PC-3 (cell line): ENCODE data around the gene EIF2B5. TPM values are rescaled to one million over a fixed set of nuclear protein-coding genes. Genes with fewer than 3 reads are reported as not detected.

Source experiments
- ATAC-seq: fragments of 200-7000 bp; cut with Tn5 transposase; 2 replicates; pipeline ENCODE4 v1.9.1; 2020; ENCODE audit warnings: mild to moderate bottlenecking, moderate library complexity
- BruUV-seq: library from RNA; stranded (reverse); fragments of 400-500 nt; replicated peaks from 2 replicates; lab custom pipeline; 2021; lab: Mats Ljungman, UMichigan
- CTCF ChIA-PET: fragments of 300-600 bp; sonication (Branson Sonifier 250); formaldehyde crosslinking; loops from one replicate; lab custom pipeline; 2022; ENCODE audit warnings: antibody characterized with exemption; lab: Charles Lee
- POLR2A ChIA-PET: fragments of 300-600 bp; sonication (Branson Sonifier 250); formaldehyde crosslinking; loops from one replicate; lab custom pipeline; 2022; ENCODE audit warnings: antibody characterized with exemption; ENCODE audit not compliant: unreplicated experiment; lab: Charles Lee
- DNase-seq: peaks from one replicate; pipeline ENCODE4 v3.0.0-alpha.2; 2015
- H2AFZ ChIP-seq: fragments of 300-600 bp; sonication (generic); 2 replicates; pipeline ENCODE4 v1.6.0; 2016; ENCODE audit warnings: antibody characterized with exemption, low read length
- H3F3A ChIP-seq: fragments of 300-600 bp; sonication (generic); one replicate; pipeline ENCODE4 v1.6.0; 2017; ENCODE audit warnings: antibody characterized with exemption, low read length, control low read depth, mild to moderate bottlenecking; ENCODE audit not compliant: unreplicated experiment
- H3K27ac ChIP-seq: fragments of 300-600 bp; sonication (generic); 2 replicates; pipeline ENCODE4 v1.5.1; 2016; ENCODE audit warnings: mild to moderate bottlenecking, low read length
- H3K27me3 ChIP-seq: fragments of 300-600 bp; sonication (generic); 2 replicates; pipeline ENCODE4 v1.6.1; 2016; ENCODE audit warnings: low read length, mixed read lengths
- H3K36me3 ChIP-seq: fragments of 300-600 bp; sonication (generic); 2 replicates; pipeline ENCODE4 v1.6.1; 2016; ENCODE audit warnings: low read depth, mixed run types, low read length, mixed read lengths
- H3K4me1 ChIP-seq: fragments of 300-600 bp; sonication (generic); 2 replicates; pipeline ENCODE4 v1.5.1; 2016; ENCODE audit warnings: low read length; ENCODE audit not compliant: insufficient read depth
- H3K4me2 ChIP-seq: fragments of 300-600 bp; sonication (generic); 2 replicates; pipeline ENCODE4 v1.6.0; 2016; ENCODE audit warnings: low read length
- H3K4me3 ChIP-seq: fragments of 300-600 bp; sonication (generic); 2 replicates; pipeline ENCODE4 v1.5.1; 2016; ENCODE audit warnings: mild to moderate bottlenecking, low read length, mixed read lengths
- H3K79me2 ChIP-seq: fragments of 300-600 bp; sonication (generic); 2 replicates; pipeline ENCODE4 v1.6.1; 2017; ENCODE audit warnings: low read length, mixed read lengths
- H3K9ac ChIP-seq: fragments of 300-600 bp; sonication (generic); 2 replicates; pipeline ENCODE4 v1.6.0; 2016; ENCODE audit warnings: mild to moderate bottlenecking, low read length
- H3K9me2 ChIP-seq: fragments of 300-600 bp; sonication (generic); replicated peaks from 2 replicates; pipeline ENCODE4 v1.6.1; 2016; ENCODE audit warnings: mixed run types, low read length, mixed read lengths
- H3K9me3 ChIP-seq: fragments of 300-600 bp; sonication (generic); 2 replicates; pipeline ENCODE4 v1.6.1; 2016; ENCODE audit warnings: low read length, mixed read lengths
- H4K20me1 ChIP-seq: fragments of 300-600 bp; sonication (generic); 2 replicates; pipeline ENCODE4 v1.6.1; 2016; ENCODE audit warnings: low read length, mixed read lengths
- EZH2 ChIP-seq: fragments of 300-600 bp; sonication (generic); IDR thresholded peaks from one replicate; pipeline ENCODE4 v1.6.1; 2017; ENCODE audit warnings: antibody characterized with exemption, mild to moderate bottlenecking, low read length; ENCODE audit not compliant: unreplicated experiment
- EZH2phosphoT487 ChIP-seq: fragments of 300-600 bp; sonication (generic); IDR thresholded peaks from 2 replicates; pipeline ENCODE4 v1.6.1; 2018; ENCODE audit warnings: mild to moderate bottlenecking, antibody characterized with exemption, low read length, borderline replicate concordance
- intact Hi-C: fragments of 100-400 bp; cut with micrococcal nuclease; formaldehyde crosslinking; loops from 2 replicates; pipeline ENCODE4 v1.9.0; 2023
- total RNA-seq: library from RNA; depleted of rRNA; stranded (reverse); fragments of >200 nt; gene quantifications from 2 replicates; pipeline ENCODE4 v1.2.3, GENCODE V29; 2014; rRNA removed
- TF ChIP-seq, protein P1 (sequence below): fragments of 300-600 bp; sonication (generic); conservative IDR thresholded peaks from 2 replicates; pipeline ENCODE4 v1.5.1; 2017; ENCODE audit warnings: antibody characterized with exemption, low read depth, mild to moderate bottlenecking, low read length

Gene EIF2B5
- total RNA-seq, 1 experiment from 2014 or later, result 51.3 TPM

DNA sequence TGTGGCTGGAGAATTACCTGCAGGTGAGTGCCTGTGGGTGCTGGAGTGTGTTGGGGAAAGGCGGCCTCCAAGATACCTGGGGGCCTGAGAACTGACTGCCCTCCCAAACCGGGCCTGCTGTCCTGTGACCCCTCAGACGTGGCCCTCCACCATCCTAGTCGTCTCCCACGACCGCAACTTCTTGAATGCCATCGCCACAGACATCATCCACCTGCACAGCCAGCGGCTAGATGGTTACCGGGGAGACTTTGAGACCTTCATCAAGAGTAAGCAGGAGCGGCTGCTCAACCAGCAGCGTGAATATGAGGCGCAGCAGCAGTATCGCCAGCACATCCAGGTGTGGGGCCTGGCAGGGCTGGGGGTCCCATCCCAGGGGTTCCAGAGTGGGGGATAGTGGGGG, 54.3 kb downstream of the EIF2B5 start:
- Histone ChIP-seq H3K4me1 (peaks cover 17% of the 10 kb centered on the region), H3K4me2 (no peak overlapping the region), H4K20me1 (peaks cover 14% of the 10 kb centered on the region), H3K36me3 (peaks cover 63% of the 10 kb centered on the region), H3K9ac (no peak overlapping the region), H3K27ac (no peak overlapping the region), H3K9me2 (no peaks in the 10 kb centered on the region), H3F3A (peaks cover 7% of the 10 kb centered on the region), H3K4me3 (no peak overlapping the region), H3K9me3 (no peaks in the 10 kb centered on the region), H2AFZ (no peak overlapping the region), H3K27me3 (no peaks in the 10 kb centered on the region), H3K79me2 (peaks cover 40% of the 10 kb centered on the region)
- no TSS peak for BruUV-seq
- CTCF ChIA-PET, result no interaction called here
- TF ChIP-seq EZH2phosphoT487 (no peak), EZH2 (no peak)
- TF ChIP-seq, protein P1, sequence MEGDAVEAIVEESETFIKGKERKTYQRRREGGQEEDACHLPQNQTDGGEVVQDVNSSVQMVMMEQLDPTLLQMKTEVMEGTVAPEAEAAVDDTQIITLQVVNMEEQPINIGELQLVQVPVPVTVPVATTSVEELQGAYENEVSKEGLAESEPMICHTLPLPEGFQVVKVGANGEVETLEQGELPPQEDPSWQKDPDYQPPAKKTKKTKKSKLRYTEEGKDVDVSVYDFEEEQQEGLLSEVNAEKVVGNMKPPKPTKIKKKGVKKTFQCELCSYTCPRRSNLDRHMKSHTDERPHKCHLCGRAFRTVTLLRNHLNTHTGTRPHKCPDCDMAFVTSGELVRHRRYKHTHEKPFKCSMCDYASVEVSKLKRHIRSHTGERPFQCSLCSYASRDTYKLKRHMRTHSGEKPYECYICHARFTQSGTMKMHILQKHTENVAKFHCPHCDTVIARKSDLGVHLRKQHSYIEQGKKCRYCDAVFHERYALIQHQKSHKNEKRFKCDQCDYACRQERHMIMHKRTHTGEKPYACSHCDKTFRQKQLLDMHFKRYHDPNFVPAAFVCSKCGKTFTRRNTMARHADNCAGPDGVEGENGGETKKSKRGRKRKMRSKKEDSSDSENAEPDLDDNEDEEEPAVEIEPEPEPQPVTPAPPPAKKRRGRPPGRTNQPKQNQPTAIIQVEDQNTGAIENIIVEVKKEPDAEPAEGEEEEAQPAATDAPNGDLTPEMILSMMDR, result no peak
- DNase-seq (no peak), ATAC-seq (no peak)
- POLR2A ChIA-PET, result no interaction called here
- intact Hi-C loops, result loop anchor here (5.0 kb wide), 2 partner anchors 42 to 43 kb away; no protein-coding TSS in a partner anchor

DNA sequence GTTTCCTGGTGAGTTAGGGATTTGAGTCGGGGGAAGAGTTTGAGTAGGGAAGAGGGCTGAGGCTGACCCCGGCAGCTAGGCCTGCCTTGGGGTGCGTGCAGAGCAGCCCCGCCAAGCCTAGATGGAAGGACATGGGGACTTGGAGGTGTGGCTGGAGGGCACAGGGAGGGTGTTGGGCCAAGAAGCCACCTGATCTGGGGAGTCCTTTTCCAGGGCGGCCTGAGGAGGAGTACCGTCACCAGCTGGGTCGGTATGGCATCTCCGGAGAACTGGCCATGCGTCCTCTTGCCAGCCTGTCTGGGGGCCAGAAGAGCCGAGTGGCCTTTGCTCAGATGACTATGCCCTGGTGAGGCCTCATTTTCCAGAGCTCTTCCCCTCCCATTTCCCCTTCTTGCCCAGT, 57.7 kb downstream of the EIF2B5 start:
- H3K27ac ChIP-seq, result no peak overlapping the region
- POLR2A ChIA-PET, result no interaction called here
- peaks cover under 1% of the 10 kb centered on the region; the same call in 1 of the 2 replicates for H3K4me1 ChIP-seq
- H3F3A ChIP-seq, result no peaks in the 10 kb centered on the region
- peaks cover 65% of the 10 kb centered on the region for H3K36me3 ChIP-seq
- BruUV-seq, result no TSS peak
- H3K9me2 ChIP-seq, result no peaks in the 10 kb centered on the region
- CTCF ChIA-PET, result no interaction called here
- H3K79me2 ChIP-seq, result peaks cover 21% of the 10 kb centered on the region
- TF ChIP-seq EZH2, result no peak
- TF ChIP-seq, protein P1, result no peak
- no peak for TF ChIP-seq EZH2phosphoT487
- H2AFZ ChIP-seq, result no peak overlapping the region
- H3K9me3 ChIP-seq, result no peaks in the 10 kb centered on the region
- ATAC-seq (no peak), DNase-seq (no peak)
- no peak overlapping the region for H3K9ac ChIP-seq
- no peaks in the 10 kb centered on the region for H3K27me3 ChIP-seq
- H4K20me1 ChIP-seq, result peaks cover under 1% of the 10 kb centered on the region; the same call in 1 of the 2 replicates
- H3K4me3 ChIP-seq, result no peak overlapping the region
- H3K4me2 ChIP-seq, result no peak overlapping the region
- intact Hi-C loops, result no loop called here

DNA sequence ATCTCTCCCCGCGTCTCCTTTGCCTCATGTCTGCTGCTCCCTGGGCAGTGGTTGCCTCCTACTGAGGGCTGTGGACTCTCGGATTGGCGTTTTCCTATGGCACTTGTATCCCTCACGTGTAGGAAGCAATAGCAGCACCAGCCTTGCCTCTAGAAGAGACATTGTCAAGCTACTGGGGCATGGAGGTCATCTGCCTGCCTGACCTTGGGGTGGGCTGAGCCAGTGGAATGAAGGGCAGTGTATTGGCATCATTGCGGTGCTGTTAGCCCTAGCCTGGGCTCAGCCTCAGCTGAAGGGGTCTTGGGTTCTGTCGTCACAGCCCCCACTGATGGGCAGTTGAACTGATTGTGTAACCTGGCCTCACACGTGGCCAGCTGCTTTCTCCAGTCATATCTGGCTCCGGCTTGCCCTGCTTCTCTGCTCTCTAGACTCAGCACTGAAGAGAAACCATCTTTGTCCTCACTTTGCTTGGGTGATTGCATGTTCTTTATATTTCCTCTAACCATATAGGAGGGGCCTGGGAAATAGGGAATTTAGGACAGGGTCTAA, 58.9 kb downstream of the EIF2B5 start:
- TF ChIP-seq EZH2, result no peak
- Histone ChIP-seq H3K9me3 (no peaks in the 10 kb centered on the region), H3F3A (no peaks in the 10 kb centered on the region), H3K4me1 (no peaks in the 10 kb centered on the region), H3K4me2 (no peak overlapping the region), H3K9ac (no peak overlapping the region), H3K27ac (no peak overlapping the region), H4K20me1 (no peaks in the 10 kb centered on the region), H3K4me3 (no peak overlapping the region), H3K9me2 (no peaks in the 10 kb centered on the region), H2AFZ (no peak overlapping the region), H3K27me3 (no peaks in the 10 kb centered on the region), H3K79me2 (peaks cover 10% of the 10 kb centered on the region), H3K36me3 (peaks cover 56% of the 10 kb centered on the region)
- POLR2A ChIA-PET, result no interaction called here
- intact Hi-C loops, result no loop called here
- ATAC-seq, result no peak
- CTCF ChIA-PET, result no interaction called here
- DNase-seq, result no peak
- no TSS peak for BruUV-seq

Other genes with a start within 250 kb of the EIF2B5 start
- gene ABCC5, start 117.5 kb upstream of the EIF2B5 start, total RNA-seq, result 16.1 and 24.9 TPM in 2 replicates
- not detected in 2 replicates for gene HTR3D, start 103.6 kb upstream of the EIF2B5 start, total RNA-seq
- gene HTR3C, start 82.3 kb upstream of the EIF2B5 start, total RNA-seq, result not detected in 2 replicates
- not detected in 2 replicates for gene HTR3E, start 38.3 kb upstream of the EIF2B5 start, total RNA-seq
- 50.6 and 56.1 TPM in 2 replicates for gene DVL3, start 20.0 kb downstream of the EIF2B5 start, total RNA-seq
- gene AP2M1, start 39.5 kb downstream of the EIF2B5 start, total RNA-seq, result 522 and 538 TPM in 2 replicates
- 84.7 and 85.5 TPM in 2 replicates for gene ABCF3, start 50.8 kb downstream of the EIF2B5 start, total RNA-seq
- 1.4 and 1.9 TPM in 2 replicates for gene VWA5B2, start 94.2 kb downstream of the EIF2B5 start, total RNA-seq
- gene ALG3, start 113.6 kb downstream of the EIF2B5 start, total RNA-seq, result 65.9 and 89.0 TPM in 2 replicates
- 27.3 and 37.8 TPM in 2 replicates for gene EEF1AKMT4, start 114.3 kb downstream of the EIF2B5 start, total RNA-seq
- 1.1 and 1.2 TPM in 2 replicates for gene CAMK2N2, start 126.2 kb downstream of the EIF2B5 start, total RNA-seq
- gene ECE2, start 140.7 kb downstream of the EIF2B5 start, total RNA-seq, result not detected in 2 replicates
- gene PSMD2, start 163.9 kb downstream of the EIF2B5 start, total RNA-seq, result 1,057 and 1,393 TPM in 2 replicates
- 463 and 599 TPM in 2 replicates for gene EIF4G1, start 179.2 kb downstream of the EIF2B5 start, total RNA-seq
- 21.9 and 24.2 TPM in 2 replicates for gene FAM131A, start 202.2 kb downstream of the EIF2B5 start, total RNA-seq
- gene CLCN2, start 226.2 kb downstream of the EIF2B5 start, total RNA-seq, result 13.0 and 17.0 TPM in 2 replicates
- 184 and 193 TPM in 2 replicates for gene POLR2H, start 226.4 kb downstream of the EIF2B5 start, total RNA-seq
- gene THPO, start 242.8 kb downstream of the EIF2B5 start, total RNA-seq, result not detected in 2 replicates
- not detected in 2 replicates for gene CHRD, start 244.7 kb downstream of the EIF2B5 start, total RNA-seq